Cardiac muscle cell (in vitro differentiated cells and primary cell): ENCODE results near the gene SEZ6L2. TPM values are rescaled to one million over a fixed set of nuclear protein-coding genes. Genes with fewer than 3 reads are reported as not detected.

ENCODE experiments used
- DNase-seq, 2 donors: peaks; one replicate each; pipeline versions ENCODE4 v3.0.0 to v3.0.0-alpha.2; 2010 to 2017; ENCODE audit warnings: low read depth in 1 of 2, low spot score in 1 of 2
- H3K27ac ChIP-seq: fragments of 200-600 bp; sonication (generic); 2 replicates; pipeline ENCODE4 v1.5.1; 2016
- H3K27me3 ChIP-seq: fragments of 200-600 bp; sonication (generic); 2 replicates; pipeline ENCODE4 v1.6.0; 2016; ENCODE audit warnings: control low read depth
- H3K36me3 ChIP-seq: fragments of 200-600 bp; sonication (generic); 2 replicates; pipeline ENCODE4 v1.5.1; 2016; ENCODE audit warnings: control low read depth
- H3K4me1 ChIP-seq: fragments of 200-600 bp; sonication (generic); 2 replicates; pipeline ENCODE4 v1.8.1; 2017; ENCODE audit warnings: low read depth, mild to moderate bottlenecking, mixed run types
- H3K4me3 ChIP-seq: fragments of 200-600 bp; sonication (generic); 2 replicates; pipeline ENCODE4 v1.5.1; 2016; ENCODE audit warnings: mild to moderate bottlenecking
- H3K9me3 ChIP-seq: fragments of 200-600 bp; sonication (generic); 2 replicates; pipeline ENCODE4 v1.5.1; 2017; ENCODE audit warnings: low read depth, mild to moderate bottlenecking, control low read depth
- polyA plus RNA-seq: library from polyadenylated mRNA; unstranded; fragments of >200 nt; fragmentation: Nextera tagmentation; extraction: Ambion mirVana; gene quantifications from 2 replicates; pipeline ENCODE4 v1.2.1, GENCODE V29; 2016
- total RNA-seq: library from RNA; depleted of rRNA; stranded (reverse); fragments of >200 nt; gene quantifications from 2 replicates; pipeline ENCODE4 v1.2.3, GENCODE V29; 2016
- TF ChIP-seq, protein P1 (sequence below): IDR thresholded peaks from 2 replicates; pipeline ENCODE4 v1.5.1; 2012; ENCODE audit warnings: low read depth, mild to moderate bottlenecking, low read length

Gene SEZ6L2
- total and polyA plus RNA-seq, 2 experiments from 2014 or later = 5.8 to 21.1 TPM

DNA sequence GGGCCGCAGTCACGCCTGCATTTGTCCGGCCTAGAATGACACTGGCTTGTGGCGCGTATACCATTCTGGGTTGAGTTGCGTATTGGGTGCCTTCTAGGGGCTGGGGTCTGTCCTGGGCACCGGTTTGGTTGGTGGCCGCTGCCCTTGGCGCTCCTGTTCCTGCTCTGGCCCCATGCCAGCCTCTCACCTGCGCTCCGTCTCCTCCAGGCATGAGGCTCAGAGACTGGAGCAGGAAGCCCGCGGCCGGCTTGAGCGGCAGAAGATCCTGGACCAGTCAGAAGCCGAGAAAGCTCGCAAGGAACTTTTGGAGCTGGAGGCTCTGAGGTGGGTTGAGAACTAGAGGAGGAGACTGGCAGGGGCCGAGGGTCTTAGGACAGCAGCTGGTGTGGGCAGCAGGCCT is 53.7 kb downstream of the SEZ6L2 start:
- Histone ChIP-seq H3K9me3 (no peaks in the 10 kb centered on the region), H3K27me3 (no peaks in the 10 kb centered on the region), H3K4me3 (no peak overlapping the region), H3K4me1 (peaks cover 9% of the 10 kb centered on the region), H3K27ac (no peak overlapping the region), H3K36me3 (no peaks in the 10 kb centered on the region)
- TF ChIP-seq, protein P1, sequence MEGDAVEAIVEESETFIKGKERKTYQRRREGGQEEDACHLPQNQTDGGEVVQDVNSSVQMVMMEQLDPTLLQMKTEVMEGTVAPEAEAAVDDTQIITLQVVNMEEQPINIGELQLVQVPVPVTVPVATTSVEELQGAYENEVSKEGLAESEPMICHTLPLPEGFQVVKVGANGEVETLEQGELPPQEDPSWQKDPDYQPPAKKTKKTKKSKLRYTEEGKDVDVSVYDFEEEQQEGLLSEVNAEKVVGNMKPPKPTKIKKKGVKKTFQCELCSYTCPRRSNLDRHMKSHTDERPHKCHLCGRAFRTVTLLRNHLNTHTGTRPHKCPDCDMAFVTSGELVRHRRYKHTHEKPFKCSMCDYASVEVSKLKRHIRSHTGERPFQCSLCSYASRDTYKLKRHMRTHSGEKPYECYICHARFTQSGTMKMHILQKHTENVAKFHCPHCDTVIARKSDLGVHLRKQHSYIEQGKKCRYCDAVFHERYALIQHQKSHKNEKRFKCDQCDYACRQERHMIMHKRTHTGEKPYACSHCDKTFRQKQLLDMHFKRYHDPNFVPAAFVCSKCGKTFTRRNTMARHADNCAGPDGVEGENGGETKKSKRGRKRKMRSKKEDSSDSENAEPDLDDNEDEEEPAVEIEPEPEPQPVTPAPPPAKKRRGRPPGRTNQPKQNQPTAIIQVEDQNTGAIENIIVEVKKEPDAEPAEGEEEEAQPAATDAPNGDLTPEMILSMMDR = no peak
- DNase-seq = no peak

DNA sequence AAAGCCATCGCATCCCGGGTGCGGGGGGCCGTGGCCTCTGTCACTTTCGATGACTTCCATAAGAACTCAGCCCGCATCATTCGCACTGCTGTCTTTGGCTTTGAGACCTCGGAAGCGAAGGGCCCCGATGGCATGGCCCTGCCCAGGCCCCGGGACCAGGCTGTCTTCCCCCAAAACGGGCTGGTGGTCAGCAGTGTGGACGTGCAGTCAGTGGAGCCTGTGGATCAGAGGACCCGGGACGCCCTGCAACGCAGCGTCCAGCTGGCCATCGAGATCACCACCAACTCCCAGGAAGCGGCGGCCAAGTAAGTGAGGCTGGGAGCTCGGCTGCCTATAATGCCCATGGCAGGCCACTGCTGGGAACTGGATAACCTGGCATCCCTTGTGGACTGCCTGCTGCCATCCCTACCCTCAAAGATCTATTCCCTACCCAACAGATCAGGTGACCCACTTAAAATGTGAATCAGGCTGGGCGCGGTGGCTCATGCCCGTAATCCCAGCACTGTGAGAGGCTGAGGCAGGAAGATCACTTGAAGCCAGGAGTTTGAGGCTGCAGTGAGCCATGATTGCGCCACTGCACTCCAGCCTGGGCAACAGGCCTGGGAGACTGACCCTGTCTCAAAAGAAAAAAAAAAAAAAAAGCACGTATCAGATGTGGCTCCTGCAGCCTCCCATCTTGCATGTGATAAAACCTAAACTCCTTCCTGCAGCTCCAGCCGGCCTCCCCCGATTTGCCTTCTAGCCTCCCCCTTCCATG is 54.6 kb downstream of the SEZ6L2 start:
- no peak overlapping the region for H3K4me3 ChIP-seq
- H3K27ac ChIP-seq = no peak overlapping the region
- H3K36me3 ChIP-seq = no peaks in the 10 kb centered on the region
- TF ChIP-seq, protein P1 = no peak
- peaks cover 7% of the 10 kb centered on the region for H3K4me1 ChIP-seq
- H3K27me3 ChIP-seq = no peaks in the 10 kb centered on the region
- no peaks in the 10 kb centered on the region for H3K9me3 ChIP-seq
- peak in 1 of 2 donors; percentile 85 for DNase-seq

DNA sequence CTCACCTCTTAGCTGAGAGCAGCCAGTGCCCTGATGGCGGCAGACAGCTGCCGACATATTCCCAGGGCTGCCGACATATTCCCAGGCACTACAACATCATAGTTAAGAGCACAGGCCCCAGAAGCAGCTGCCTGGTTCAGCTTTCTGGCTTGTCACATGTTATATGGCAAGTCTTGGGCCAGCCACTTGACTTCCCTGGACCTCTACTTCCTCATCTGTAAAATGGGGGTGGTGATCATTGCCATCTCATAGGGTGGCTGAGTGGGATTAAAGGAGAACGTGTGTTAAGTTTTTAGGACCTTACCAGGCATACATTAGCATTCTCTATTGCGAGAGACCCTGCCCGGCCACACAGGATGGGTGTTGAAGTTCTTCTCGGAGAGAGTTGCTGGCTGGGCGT is 55.4 kb downstream of the SEZ6L2 start:
- no peak overlapping the region for H3K27ac ChIP-seq
- TF ChIP-seq, protein P1 = no peak

DNA sequence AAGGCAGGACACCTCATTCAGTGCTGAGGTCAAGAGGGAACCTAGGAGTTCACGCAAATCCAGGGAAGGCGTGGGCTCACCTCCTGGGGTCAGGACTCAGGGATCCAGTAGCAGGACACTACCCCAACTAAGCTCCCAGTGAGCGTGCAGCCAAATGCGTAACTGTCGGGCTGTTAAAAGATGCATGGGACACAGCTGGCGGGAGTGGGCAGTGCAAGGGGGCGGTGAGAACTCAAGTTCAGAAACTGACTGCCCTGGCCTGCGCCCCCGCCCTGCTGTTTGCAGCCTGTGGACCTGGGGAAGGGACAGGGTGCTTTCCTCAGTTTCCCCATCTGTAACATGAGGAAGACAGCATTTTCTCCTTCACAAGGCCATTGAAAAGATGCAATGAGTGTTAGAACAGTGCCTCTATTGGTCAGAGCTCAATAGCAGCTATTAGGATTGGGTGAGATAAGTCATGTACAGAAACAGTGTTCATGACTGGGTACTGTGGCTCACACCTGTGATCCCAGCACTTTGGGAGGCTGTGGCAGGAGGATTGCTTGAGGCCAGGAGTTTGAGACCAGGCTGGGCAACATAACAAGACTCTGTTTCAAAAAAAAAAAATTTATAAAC is 56.5 kb downstream of the SEZ6L2 start:
- no peak for DNase-seq
- TF ChIP-seq, protein P1 = no peak
- no peak overlapping the region for H3K27ac ChIP-seq
- H3K9me3 ChIP-seq = no peaks in the 10 kb centered on the region
- no peak overlapping the region for H3K4me3 ChIP-seq
- H3K4me1 ChIP-seq = no peaks in the 10 kb centered on the region
- no peaks in the 10 kb centered on the region for H3K36me3 ChIP-seq
- H3K27me3 ChIP-seq = no peaks in the 10 kb centered on the region

More for the DNA sequence above, 55.4 kb downstream of the SEZ6L2 start:
- Histone ChIP-seq H3K9me3 (no peaks in the 10 kb centered on the region), H3K4me1 (no peaks in the 10 kb centered on the region), H3K27me3 (no peaks in the 10 kb centered on the region), H3K36me3 (no peaks in the 10 kb centered on the region), H3K4me3 (no peak overlapping the region)
- DNase-seq = no peak

DNA sequence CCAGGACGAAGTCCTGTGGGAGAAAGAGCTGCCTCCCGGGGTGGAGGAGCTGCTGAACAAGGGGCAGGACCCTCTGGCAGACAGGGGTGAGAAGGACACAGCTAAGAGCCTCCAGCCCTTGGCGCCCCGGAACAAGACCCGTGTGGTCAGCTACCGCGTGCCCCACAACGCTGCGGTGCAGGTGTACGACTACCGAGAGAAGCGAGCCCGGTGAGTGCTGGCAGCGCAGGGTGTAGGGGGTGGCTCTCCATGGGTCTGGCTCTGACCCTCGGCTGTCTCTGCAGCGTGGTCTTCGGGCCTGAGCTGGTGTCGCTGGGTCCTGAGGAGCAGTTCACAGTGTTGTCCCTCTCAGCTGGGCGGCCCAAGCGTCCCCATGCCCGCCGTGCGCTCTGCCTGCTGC is 57.7 kb downstream of the SEZ6L2 start:
- Histone ChIP-seq H3K4me3 (no peak overlapping the region), H3K4me1 (no peaks in the 10 kb centered on the region), H3K36me3 (no peaks in the 10 kb centered on the region), H3K9me3 (no peaks in the 10 kb centered on the region), H3K27ac (no peak overlapping the region), H3K27me3 (no peaks in the 10 kb centered on the region)
- TF ChIP-seq, protein P1 = no peak
- DNase-seq = no peak
